PC-9 (cell line): ENCODE data around the gene PCMT1.

Experiments used
- CTCF ChIP-seq: fragments of 200-600 bp; sonication (generic); conservative IDR thresholded peaks from 2 replicates; pipeline ENCODE4 v1.6.1; 2017; ENCODE audit warnings: mixed run types, antibody characterized with exemption, mild to moderate bottlenecking, moderate library complexity
- EZH2 ChIP-seq: fragments of 200-600 bp; sonication (generic); IDR thresholded peaks from 2 replicates; pipeline ENCODE4 v1.8.0; 2017; ENCODE audit warnings: antibody characterized with exemption, low read depth

- no peak for TF ChIP-seq CTCF
- no peak for TF ChIP-seq EZH2
Observed at GRCh38 chr6:149852180-149852579, 102.6 kb downstream of the PCMT1 start.
